ELR (cell line): ENCODE results near the gene MTM1.

ENCODE experiments used
- DNase-seq: peaks from one replicate; pipeline ENCODE4 v3.0.0-alpha.2; 2015; ENCODE audit warnings: low read depth

The MTM1 gene

GRCh38 chrX:150664290-150664689, 95.9 kb downstream of the MTM1 start:
- no peak for DNase-seq

DNA sequence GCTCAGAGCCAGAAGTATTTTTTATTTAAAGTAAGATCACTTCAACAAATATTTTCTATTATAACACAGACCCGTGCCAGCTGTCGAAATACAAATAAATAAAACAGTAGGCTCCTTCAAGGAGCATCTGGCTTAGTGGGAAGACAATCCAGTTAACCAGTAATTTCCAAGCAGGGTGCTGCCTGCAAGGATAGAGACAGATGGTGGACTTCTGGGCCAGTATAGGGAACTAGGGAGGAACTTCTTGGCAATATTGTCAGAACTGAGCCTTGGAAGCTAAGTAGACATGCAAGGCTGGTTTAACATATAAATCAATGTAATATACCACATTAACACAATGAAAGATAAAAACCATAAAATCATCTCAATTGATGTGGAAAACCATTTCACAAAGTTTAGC, 107.8 kb downstream of the MTM1 start:
- DNase-seq: no peak

DNA sequence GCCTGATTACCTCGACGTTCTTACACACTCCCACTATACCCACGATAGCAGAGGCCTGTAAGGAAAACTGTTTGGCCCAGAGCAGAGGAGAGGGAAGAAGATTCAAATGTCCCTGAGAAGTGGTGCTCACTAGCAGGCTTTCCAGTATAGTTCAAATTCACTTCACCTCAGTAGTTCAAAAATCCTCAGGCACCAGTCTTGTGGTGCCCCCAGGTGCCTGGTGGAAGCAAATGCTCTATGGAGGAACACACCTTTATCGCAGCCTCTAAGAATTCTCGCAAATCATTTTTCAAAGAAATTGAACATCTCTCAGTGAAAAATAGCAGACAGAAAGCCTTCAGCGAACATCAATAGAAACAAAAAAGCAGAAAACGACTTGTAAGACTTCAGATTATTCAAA, 112.6 kb downstream of the MTM1 start:
- DNase-seq: peak; percentile 39

DNA sequence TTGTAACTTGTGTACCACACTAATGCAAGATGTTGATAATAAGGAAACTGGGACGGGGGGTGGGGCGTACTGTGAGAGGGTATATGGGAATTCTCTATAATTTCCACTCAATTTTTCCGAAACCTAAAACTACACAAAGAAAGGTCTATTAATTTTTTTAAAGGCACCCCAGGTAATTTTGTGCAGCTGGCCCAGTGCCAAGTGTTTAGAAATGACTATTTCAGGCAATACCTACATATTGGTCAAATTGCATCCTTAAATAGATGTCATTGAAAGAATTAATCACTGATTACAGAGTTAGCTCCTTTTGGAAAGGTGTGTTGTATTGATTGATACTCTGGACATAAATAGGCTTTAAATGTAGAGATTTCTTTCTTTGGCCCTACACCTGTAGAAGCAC, 114.7 kb downstream of the MTM1 start:
- DNase-seq: no peak

- DNase-seq: peak; percentile 69
Observed at GRCh38 chrX:150683536-150684146, 115.2 kb downstream of the MTM1 start.

- DNase-seq: peak; percentile 96
Observed at GRCh38 chrX:150688911-150689451, 120.6 kb downstream of the MTM1 start.

- peak; percentile 92 for DNase-seq
Observed at GRCh38 chrX:150690126-150690525, 121.7 kb downstream of the MTM1 start.

GRCh38 chrX:150692296-150692695, 123.9 kb downstream of the MTM1 start:
- peak; percentile 11 for DNase-seq

DNA sequence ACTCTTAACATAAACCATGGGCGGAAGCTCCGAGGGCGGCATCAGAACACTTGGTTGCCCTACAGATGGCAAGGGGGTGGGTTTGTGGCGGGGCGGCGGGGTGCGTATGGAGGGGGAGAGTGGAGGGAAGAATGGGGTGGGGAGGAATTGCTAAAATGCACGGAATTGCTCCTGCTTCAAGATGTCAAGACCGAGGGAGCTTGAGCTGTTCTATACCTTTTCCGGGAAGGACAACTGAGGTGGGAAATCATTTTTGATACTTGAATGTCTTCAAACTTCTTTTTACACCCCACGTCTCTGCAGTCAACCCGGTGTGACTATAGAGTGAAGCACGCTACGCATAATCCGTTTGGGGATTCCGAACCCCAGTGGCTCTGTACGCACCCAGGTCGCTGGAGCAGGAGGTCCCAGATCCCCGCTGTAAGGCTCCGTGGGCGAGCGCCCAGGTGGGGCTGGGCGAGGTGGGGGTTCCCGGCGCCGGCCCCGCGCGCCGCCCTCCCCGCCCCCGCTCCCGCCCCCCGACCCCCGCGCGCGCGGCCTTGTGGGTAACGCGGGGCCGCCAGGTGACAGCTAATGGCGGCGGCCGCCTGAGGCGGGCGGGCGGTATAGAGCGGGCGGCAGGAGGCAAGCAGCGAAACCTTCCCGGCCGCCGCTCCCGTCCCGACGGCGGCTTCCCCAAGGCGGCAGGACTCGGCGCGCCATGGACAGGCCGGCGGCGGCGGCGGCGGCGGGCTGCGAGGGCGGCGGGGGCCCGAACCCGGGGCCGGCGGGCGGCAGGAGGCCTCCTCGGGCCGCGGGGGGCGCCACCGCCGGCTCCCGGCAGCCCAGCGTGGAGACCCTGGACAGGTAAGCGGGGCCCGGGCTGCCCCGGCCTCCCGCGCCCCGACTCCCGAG, 124.7 kb downstream of the MTM1 start, which contains the start of gene MTMR1:
Gene MTMR1, plus strand, starts transcription at position 566 of the 894 bp plus-strand sequence. Its CDS starts 135 bp downstream, at position 701.
- DNase-seq: peak; percentile 45

DNA sequence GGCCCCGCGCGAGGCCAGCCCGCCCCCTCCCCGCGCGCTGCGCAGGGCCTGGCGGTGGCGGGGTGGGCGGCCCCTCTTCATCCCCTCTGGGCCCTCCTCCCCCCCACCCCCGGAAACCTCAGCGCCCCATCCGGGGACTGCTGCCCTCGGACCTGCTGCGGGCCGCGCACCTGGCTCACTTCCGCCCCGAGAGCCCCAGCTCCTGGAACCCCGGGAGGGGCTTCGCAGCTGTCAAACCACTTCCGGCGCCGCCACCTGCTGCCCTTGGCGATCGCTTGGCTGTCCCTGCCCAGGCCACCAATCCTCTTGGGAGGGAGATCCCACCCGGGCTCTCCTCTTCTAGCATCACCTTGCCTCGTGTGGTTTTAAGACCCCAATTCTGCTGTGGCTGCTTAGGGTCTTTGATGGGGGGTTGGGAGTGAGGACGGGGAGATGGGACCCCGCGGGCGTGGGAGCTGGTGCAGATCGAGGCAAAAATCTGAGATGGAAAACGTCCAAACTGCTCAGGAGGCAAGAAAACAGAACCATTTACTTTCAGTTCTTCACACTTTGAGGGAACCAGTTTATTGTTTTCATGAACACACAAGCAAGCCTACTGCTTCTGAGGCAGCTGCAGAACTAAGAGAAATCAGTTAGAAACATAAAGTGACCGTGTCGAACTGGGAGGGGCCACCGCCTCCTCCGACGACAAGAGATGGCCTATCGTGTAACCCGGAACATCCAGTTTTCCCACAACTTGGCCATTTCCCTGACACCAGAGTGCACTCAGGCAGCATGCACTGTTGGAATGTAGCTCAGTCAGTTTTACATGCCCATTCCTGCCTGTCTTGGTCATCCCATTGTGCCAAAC, 125.5 kb downstream of the MTM1 start:
- DNase-seq: peak; percentile 70

GRCh38 chrX:150694738-150695410, 126.5 kb downstream of the MTM1 start:
- DNase-seq: peak; percentile 15

GRCh38 chrX:150696331-150696730, 127.9 kb downstream of the MTM1 start:
- DNase-seq: no peak

- no peak for DNase-seq
Observed at GRCh38 chrX:150696866-150697265, 128.4 kb downstream of the MTM1 start.

DNA sequence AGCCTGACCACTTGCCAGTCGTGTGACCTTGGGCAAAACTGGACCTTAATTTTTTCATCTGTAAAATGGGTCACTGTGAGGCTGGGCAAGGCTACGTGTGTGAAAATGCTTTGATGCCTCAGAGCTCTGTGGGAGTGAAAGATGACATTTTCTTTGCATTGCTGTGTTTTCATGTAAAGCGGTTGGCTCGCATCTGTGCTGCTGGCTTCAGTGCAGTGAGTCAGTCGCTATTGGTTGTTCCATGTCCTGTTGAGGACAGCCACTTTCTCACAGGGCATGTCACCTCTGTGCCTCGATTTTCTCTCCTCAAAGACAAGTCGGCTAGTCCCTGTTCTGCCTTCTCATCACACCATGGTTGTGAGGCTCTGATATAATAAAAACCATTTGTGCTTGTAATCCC, 129.2 kb downstream of the MTM1 start:
- no peak for DNase-seq

GRCh38 chrX:150698981-150699380, 130.6 kb downstream of the MTM1 start:
- DNase-seq: no peak

GRCh38 chrX:150700107-150700506, 131.7 kb downstream of the MTM1 start:
- no peak for DNase-seq

GRCh38 chrX:150701377-150701776, 133.0 kb downstream of the MTM1 start:
- DNase-seq: no peak

GRCh38 chrX:150702966-150703694, 134.7 kb downstream of the MTM1 start:
- no peak for DNase-seq

GRCh38 chrX:150703695-150703974, 135.2 kb downstream of the MTM1 start:
- DNase-seq: no peak

GRCh38 chrX:150704030-150704613, 135.7 kb downstream of the MTM1 start:
- peak; percentile 74 for DNase-seq

DNA sequence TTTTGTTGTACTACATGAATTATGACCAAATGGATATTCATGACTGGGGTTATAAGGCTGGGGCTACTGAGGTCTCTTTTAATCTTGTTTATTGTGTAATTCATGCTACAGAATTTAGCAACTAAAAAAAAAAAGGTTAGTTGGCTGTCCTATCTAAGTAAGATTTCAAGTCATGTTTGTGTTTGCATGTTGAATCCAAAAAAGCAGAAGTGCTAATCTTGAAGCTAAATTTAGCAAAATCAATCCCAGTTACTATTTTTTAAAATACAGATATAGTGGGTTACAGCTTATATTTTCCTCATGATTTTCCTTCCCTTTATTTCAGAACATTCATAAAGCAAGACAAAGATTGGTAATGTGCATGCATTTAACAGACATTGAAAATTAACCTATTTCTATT, 144.2 kb downstream of the MTM1 start:
- DNase-seq: no peak
